Calu3 (cell line): ENCODE results near the gene EXOG. TPM values are rescaled to one million over a fixed set of nuclear protein-coding genes. Genes with fewer than 3 reads are reported as not detected.

Experiments used
- BruUV-seq: library from RNA; stranded (reverse); fragments of 400-500 nt; replicated peaks from 2 replicates; lab custom pipeline; 2021; lab: Mats Ljungman, UMichigan
- CTCF ChIA-PET: fragments of 300-600 bp; sonication (Branson Sonifier 250); formaldehyde crosslinking; loops from one replicate; lab custom pipeline; 2022; ENCODE audit warnings: antibody characterized with exemption; lab: Charles Lee
- DNase-seq: peaks from one replicate; pipeline ENCODE4 v3.0.0; 2022
- H3K27ac Mint-ChIP-seq: one replicate; pipeline ENCODE4 v1.8.0; 2022; ENCODE audit warnings: mixed read lengths; ENCODE audit not compliant: unreplicated experiment
- H3K27me3 Mint-ChIP-seq: one replicate; pipeline ENCODE4 v1.8.0; 2022; ENCODE audit warnings: mixed read lengths; ENCODE audit not compliant: unreplicated experiment
- H3K36me3 Mint-ChIP-seq: one replicate; pipeline ENCODE4 v1.8.0; 2022; ENCODE audit warnings: mild to moderate bottlenecking, moderate library complexity, mixed read lengths; ENCODE audit not compliant: insufficient read depth, unreplicated experiment
- H3K4me1 Mint-ChIP-seq: one replicate; pipeline ENCODE4 v1.8.0; 2022; ENCODE audit warnings: mild to moderate bottlenecking, low read depth, mixed read lengths; ENCODE audit not compliant: unreplicated experiment
- H3K4me3 Mint-ChIP-seq: one replicate; pipeline ENCODE4 v1.8.0; 2022; ENCODE audit warnings: mild to moderate bottlenecking, low read depth, moderate library complexity, mixed read lengths; ENCODE audit not compliant: unreplicated experiment
- H3K9me3 Mint-ChIP-seq: one replicate; pipeline ENCODE4 v1.8.0; 2022; ENCODE audit warnings: low read depth, mixed read lengths; ENCODE audit not compliant: unreplicated experiment
- intact Hi-C: fragments of 100-400 bp; cut with micrococcal nuclease; formaldehyde crosslinking; loops from one replicate; pipeline ENCODE4 v1.10.0; 2022; ENCODE audit not compliant: unreplicated experiment
- total RNA-seq: library from RNA; stranded (reverse); gene quantifications from 2 replicates; pipeline ENCODE4 v1.2.3, GENCODE V29; 2022
- TF ChIP-seq, protein P1 (sequence below): fragments of 200-600 bp; IDR thresholded peaks from one replicate; pipeline ENCODE4 v1.8.0; 2022; ENCODE audit warnings: antibody characterized with exemption; ENCODE audit not compliant: unreplicated experiment

Gene EXOG
- total RNA-seq, 1 experiment from 2014 or later = 13.2 TPM

DNA sequence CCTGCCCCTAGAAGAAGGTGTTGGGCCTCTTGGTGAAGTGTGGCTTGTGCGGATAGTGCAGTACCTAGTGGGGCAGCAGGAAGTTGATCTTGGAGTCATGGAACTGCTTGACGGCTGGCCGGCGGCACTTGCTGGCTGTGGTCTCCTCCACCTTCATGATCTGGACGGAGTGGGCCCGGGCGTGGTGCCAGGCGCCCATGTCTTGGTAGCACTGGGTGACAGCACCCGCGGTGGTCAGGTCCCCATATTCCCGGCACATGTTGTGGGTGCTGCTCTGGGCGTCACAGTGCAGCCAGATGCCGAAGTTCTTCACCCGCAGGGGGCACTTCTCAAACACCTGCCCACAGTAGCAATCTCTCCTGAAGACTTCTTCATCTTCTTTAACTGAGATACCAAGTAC is 30.7 kb downstream of the EXOG start:
- H3K9me3 Mint-ChIP-seq = no peaks in the 10 kb centered on the region
- no peak for DNase-seq
- no TSS peak for BruUV-seq
- CTCF ChIA-PET = no interaction called here
- H3K27ac Mint-ChIP-seq = no peak overlapping the region
- H3K4me3 Mint-ChIP-seq = no peak overlapping the region
- no peaks in the 10 kb centered on the region for H3K4me1 Mint-ChIP-seq
- H3K36me3 Mint-ChIP-seq = no peaks in the 10 kb centered on the region
- no peaks in the 10 kb centered on the region for H3K27me3 Mint-ChIP-seq
- intact Hi-C loops = loop anchor here (10.0 kb wide), 1 partner anchor 478 kb away; no protein-coding TSS in a partner anchor
- TF ChIP-seq, protein P1, sequence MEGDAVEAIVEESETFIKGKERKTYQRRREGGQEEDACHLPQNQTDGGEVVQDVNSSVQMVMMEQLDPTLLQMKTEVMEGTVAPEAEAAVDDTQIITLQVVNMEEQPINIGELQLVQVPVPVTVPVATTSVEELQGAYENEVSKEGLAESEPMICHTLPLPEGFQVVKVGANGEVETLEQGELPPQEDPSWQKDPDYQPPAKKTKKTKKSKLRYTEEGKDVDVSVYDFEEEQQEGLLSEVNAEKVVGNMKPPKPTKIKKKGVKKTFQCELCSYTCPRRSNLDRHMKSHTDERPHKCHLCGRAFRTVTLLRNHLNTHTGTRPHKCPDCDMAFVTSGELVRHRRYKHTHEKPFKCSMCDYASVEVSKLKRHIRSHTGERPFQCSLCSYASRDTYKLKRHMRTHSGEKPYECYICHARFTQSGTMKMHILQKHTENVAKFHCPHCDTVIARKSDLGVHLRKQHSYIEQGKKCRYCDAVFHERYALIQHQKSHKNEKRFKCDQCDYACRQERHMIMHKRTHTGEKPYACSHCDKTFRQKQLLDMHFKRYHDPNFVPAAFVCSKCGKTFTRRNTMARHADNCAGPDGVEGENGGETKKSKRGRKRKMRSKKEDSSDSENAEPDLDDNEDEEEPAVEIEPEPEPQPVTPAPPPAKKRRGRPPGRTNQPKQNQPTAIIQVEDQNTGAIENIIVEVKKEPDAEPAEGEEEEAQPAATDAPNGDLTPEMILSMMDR = no peak

DNA sequence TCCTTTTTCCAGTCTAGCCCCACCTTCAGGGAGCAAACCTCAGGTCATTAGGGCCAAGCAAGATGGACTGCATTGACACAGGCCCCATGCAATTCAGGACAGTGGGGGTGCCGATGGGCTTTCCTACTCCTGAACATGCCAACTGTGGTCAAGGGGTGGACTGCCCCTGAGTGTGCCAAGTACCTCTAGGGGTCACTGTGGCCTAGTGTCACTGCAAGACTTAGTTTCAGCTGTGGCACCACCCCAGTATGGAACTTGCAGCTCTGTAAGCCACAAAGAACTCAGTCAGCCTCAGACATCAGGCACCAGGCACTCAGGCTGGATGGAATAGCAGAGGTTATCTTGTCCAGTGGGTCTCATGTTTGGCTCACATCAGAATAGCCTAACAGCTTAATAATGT is 32.3 kb downstream of the EXOG start:
- no peak overlapping the region for H3K27ac Mint-ChIP-seq

DNA sequence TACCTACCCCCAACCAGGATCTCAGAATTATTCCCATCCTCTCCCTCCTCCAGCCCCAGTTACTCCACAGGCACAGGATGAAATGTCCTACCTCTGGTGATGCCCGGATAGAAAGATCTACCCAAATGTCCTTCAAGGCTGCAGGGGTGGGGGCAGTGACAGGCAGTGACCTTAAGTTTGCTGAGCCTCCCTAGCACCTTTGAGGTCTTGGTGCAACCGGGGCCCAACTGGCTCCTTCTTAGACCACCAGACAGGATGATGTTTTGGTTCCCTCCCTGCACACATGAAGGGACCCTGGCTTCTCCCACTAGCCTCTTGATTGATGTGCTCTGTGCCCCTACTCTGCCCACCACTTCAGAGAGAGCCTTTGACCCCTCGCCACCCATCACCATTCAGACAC is 36.4 kb downstream of the EXOG start:
- Mint-ChIP-seq H3K36me3 (no peaks in the 10 kb centered on the region), H3K27ac (no peak overlapping the region), H3K27me3 (no peaks in the 10 kb centered on the region), H3K4me1 (no peaks in the 10 kb centered on the region), H3K9me3 (peaks cover 3% of the 10 kb centered on the region), H3K4me3 (no peak overlapping the region)
- CTCF ChIA-PET = no interaction called here
- BruUV-seq = no TSS peak
- intact Hi-C loops = no loop called here
- TF ChIP-seq, protein P1 = no peak
- no peak for DNase-seq

More for the DNA sequence above, 32.3 kb downstream of the EXOG start:
- TF ChIP-seq, protein P1 = no peak
- H3K27me3 Mint-ChIP-seq = no peaks in the 10 kb centered on the region
- no peaks in the 10 kb centered on the region for H3K9me3 Mint-ChIP-seq
- CTCF ChIA-PET = interaction anchor here (0.8 kb wide), 1 partner anchor 122 kb away, joined by 4 read pairs; no protein-coding TSS in a partner anchor
- H3K4me1 Mint-ChIP-seq = no peaks in the 10 kb centered on the region
- DNase-seq = no peak
- intact Hi-C loops = loop anchor here (10.0 kb wide), 1 partner anchor 476 kb away; no protein-coding TSS in a partner anchor
- H3K36me3 Mint-ChIP-seq = no peaks in the 10 kb centered on the region
- BruUV-seq = no TSS peak
- H3K4me3 Mint-ChIP-seq = no peak overlapping the region

DNA sequence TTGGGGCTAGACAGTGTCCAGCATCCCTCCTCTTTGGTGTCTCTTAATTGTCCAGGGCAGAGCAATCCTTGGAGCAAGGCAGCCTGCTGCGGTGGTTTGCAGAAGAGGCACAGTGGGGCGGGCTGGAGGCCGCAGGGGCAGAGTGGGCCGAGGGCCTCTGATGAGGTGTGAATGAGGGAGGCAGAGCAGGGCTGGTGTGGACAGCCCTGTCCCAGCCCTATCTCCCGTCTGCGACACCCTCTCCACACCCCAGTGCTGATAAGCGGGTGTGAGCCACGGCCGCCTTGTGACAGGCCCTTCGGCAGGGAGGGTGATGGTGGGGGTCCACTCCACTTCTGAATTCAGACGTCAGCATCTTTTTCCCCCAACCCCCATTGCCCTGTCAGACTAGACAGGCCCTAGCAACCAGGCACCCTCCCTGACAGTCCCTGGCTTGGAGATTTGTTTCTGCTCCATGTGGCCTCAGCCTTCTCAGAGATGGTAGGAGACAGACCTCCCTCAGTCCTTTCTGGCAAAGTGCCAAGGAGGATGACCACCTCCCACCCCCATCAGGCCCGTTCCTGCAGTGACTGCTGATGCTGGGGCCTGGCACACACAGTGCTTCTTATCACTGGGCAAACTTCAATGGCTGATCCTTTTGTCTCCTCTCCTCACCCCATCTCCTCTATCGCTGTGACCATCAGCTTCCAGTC is 37.3 kb downstream of the EXOG start:
- Mint-ChIP-seq H3K4me1 (no peaks in the 10 kb centered on the region), H3K36me3 (no peaks in the 10 kb centered on the region), H3K27ac (no peak overlapping the region), H3K9me3 (peaks cover 3% of the 10 kb centered on the region), H3K4me3 (no peak overlapping the region), H3K27me3 (no peaks in the 10 kb centered on the region)
- TF ChIP-seq, protein P1 = no peak
- BruUV-seq = no TSS peak
- DNase-seq = no peak
- CTCF ChIA-PET = no interaction called here
- intact Hi-C loops = no loop called here
